HG03378 (cell line): ENCODE data around the gene APBB2.
A peak's percentile ranks its signal among the peaks of the same experiment; 100 is the strongest.
"Not testable (repeated sequence)": the region's sequence is repeated elsewhere in the genome, so short reads cannot be mapped to it uniquely, and the experiment has no call there.

Experiments
- ATAC-seq: cut with Tn5 transposase; IDR thresholded peaks from one replicate; pipeline ENCODE4 v1.9.1; 2021; ENCODE audit warnings: mild to moderate bottlenecking, moderate library complexity; ENCODE audit not compliant: unreplicated experiment

Gene APBB2

DNA sequence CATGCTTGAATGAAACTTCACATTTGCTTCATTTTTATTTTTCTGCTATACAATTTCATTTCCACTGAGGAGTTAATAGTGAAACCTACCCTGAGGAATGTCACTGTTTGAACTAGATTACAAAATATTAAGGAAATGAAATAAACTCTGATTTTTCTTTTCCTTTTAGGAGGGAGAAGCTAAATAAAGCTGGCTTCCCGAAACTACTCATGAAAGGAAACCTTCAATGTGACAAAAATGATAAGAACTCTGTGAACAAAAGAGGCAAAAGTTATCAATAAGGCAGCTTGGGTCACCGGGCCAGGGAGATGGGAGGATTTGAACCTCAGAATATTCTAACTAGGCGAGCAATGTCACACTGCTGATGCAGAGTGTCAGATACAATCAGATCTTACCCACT is 185.2 kb downstream of the APBB2 start:
- ATAC-seq, result no peak

DNA sequence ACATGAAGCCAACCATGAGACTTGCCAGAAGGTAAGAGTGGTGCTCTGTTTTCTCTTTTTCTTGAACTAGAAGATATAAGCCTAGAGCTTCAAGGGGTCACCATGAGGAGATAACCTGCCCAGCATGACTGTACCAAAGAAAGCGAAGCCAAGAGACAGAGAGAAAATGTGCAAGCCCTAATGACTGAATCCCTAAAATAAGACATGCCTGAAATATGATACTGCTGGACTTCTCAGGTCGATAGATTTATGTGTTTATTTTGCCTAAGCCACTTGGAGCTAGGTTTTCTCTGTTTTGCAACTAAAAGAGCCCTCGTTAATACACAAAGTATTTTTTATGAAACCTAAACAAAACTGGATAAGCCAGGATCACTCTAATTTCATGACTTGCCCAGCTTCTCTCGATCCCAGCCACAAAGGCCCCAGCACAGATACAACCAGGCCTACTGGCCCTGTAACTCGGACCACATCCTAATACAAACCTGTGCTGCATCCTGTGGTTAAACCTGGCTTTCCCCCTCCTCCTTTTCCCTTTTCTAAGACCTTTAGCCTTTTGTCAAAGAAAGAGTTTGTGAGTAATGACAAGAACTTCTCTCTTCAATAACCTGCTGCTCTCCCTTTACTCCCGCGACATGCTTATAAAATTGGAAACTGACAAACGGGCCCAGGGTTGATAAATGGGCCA is 185.8 kb downstream of the APBB2 start:
- ATAC-seq, result no peak

DNA sequence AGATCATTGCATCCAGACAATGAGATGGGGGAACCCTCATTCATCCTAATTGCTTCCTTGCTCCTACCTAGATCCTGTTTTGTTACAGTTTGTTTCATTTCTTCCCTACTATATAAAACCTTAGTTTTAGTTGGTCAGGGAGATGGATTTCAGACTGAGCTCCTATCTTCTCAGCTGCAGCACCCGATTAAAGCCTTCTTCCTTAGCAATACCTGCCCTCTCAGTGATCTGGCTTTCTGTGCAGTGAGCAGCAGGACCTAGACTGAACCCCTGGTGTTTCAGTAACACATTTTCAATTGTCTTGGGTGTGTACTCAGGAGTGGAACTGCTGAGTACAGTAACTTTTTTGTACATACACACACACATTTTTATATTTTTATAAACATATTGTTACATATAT is 187.4 kb downstream of the APBB2 start:
- no peak for ATAC-seq

DNA sequence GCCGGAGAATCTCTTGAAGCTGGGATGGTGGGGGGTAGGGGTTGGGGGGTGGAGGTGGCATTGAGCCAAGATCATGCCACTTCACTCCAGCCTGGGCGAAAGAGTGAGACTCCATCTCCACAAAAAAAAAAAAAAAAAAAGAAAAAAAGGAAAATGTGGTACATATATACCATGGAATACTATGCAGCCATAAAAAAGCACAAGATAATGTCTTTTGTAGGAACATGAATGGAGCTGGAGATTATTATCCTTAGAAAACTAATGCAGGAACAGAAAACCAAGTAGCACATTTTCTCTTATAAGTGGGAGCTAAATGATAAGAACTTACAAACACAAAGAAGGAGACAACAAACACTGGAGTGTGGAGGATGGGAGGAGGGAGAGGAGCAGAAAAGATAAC is 188.5 kb downstream of the APBB2 start:
- ATAC-seq, result no peak

DNA sequence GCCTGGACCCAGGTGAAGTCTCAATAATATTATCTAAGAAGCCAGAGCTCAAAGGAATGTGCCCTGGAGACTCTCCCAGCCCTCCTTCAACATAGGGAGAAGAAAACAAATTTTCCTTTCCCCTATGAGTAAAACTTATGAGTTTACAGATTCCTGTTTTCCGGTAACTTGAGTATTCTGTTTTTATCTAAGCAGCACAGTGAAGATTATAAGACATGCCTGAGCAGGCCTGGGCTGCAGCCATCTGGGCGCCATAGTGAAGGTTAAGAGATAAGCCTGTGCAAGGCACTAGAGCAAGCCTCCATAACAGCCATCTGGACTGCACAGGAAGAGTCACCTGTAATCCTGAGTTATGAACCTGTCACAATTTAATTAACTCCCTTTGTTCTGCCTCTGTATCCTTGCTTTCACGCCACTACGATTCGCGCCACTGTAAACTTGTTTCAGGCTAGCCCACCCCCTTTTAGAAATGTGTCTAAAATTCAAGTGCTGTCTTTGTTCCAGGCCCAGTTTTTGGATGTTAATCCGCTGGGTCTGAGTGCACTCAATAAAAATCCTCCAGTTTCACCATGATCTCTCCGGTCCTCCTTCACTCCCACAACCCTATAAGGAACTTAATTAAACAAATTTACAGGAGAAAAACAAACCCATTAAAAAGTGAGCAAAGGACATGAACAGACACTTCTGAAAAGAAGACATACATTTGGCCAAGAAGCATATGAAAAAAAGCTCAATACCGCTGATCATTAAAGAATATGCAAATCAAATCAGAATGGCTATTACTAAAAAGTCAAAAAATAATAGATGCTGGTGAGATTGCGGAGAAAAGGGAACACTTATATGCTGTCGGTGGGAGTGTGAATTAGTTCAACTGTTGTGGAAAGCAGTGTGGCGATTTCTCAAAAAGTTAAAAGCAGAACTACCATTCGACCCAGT is 189.5 kb downstream of the APBB2 start:
- no peak for ATAC-seq

DNA sequence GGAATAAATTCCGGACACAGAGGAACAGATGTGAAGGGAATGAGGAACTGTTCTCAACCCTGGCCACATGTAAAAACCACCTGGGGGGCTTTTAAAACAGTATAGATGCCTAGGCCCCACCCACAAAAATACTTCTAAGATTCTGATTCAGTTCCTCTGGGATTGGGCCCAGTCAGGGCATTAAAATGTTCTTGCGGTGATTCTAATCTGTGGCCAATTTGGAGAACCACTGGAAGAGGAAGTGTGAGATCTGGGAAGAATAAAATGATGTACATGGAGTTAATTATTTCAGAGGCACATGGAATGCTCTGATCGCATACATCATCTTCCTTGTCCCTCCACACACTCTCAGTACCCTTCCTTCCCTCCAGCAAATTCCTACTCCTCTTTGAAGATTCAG is 192.2 kb downstream of the APBB2 start:
- ATAC-seq, result no peak

DNA sequence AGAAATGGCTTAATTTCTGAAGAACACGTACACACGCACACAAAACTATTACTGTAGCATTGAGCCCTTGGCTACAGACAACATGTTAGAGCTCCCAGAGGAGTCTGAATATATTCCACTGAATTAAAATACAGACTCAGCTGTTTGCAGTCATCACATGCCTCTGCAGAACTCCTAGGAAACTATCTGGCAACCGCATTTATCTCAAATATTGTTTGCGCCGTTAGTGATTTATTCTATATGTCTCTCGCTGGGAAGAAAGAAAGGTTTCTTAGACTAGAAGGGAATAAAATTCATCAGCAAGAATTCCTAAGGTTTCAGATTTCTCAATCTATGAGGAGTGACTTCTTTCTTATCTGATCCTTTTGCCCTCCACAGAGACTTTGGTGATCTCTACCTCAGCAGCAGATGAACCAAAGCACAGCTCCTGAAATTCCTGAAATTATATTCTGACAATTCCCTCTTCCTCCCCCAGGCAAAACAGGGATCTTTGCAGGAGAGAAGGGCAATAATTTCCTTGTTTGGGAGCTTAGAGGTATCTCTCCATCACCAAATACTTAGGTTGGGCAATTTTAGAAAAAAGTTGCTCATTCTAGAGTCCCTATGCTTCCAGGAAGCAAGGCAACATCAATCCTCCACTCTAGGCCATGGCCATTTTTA is 199.2 kb downstream of the APBB2 start:
- ATAC-seq, result no peak

DNA sequence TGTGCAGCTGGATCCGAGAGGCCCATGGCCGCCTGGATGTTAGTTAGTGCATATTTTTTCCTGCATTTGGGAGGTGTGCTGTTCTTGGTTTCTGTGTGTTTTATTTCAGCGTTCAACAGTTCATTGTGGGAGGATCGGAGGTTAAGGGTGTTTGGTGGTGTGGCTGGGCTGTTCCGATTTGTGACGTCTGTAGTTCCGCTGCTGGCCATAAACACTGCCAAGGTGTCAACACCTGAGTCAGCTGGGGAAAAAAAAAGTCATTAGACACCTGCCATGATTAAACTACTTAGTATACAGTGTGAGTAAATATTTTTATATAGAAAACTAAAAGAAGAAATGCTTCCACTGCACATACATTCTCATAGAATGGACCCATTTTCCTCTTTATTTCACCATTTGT is 200.2 kb downstream of the APBB2 start:
- no peak for ATAC-seq

DNA sequence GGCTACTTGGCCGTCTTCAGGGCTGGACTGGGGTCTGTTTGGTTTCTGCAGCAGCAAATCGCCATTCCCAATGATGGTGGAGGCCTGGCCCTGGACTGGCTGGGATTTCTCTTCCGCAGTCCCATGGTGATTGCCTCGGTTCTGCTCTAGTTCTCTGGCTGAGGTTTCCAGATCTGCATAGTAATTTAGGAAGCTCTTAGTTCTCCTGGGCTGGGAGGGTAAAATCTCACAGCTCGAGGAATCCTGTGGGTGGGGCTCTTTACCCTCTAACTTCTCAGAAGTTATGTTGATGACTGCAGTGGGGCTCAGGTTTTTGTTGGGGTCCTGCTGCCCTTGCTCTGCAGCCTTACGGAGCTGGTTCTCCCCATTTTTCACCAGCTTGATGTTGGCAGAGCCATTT is 200.6 kb downstream of the APBB2 start:
- ATAC-seq, result no peak

DNA sequence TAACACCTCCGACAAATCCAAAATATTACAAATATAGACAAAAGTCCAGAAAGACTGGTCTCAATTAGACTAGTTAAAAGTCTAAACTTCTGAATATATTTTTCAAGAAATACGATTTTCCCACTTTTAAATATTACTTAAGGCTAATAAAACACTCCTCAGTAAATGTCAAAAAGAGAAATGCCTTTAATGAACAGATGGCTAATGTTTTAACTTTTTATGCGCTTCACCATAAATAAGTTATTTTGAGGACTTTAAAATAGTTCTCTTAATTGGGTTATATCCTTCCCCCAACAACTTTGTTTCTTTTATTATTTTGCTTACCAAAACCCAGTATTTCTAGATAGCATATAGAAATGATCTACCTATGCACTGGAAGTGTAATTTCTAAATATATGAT is 201.4 kb downstream of the APBB2 start:
- ATAC-seq, result no peak

DNA sequence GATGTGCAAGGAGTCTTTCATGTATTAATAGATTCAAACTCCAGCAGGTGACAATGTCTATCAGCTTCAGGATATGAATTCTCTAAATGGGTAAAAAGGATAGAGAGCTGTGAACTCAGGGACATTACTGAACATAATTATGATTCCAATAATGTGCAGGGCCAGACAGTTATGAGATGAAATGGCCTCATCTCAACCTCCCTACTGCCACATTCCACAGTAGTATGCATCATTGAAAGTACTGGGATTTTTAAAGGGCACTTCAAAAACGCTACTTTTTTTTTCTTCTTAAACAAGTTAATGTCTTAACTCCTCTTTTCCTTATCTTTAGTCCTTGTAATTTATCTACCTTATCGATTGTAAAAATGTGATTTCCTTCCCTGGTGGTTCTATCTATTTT is 202.0 kb downstream of the APBB2 start:
- ATAC-seq, result no peak

DNA sequence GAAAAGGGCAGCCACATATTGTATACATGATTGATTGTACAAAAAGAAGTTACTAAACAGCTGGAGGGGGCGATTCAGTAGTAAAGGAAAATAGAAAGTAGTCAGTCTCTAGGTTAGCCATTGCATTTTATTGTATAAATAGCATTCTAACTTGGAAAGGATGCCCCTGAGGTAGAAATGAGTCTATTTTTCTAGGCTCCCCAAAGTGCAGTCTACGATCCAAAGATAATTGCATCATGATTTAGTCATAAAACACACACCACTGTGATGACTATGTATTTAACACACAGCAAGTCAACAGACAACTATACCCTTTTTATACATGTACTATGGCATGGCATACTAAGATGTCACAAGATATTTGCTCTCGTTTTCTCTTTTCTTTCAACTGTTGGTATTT is 204.9 kb downstream of the APBB2 start:
- no peak for ATAC-seq

DNA sequence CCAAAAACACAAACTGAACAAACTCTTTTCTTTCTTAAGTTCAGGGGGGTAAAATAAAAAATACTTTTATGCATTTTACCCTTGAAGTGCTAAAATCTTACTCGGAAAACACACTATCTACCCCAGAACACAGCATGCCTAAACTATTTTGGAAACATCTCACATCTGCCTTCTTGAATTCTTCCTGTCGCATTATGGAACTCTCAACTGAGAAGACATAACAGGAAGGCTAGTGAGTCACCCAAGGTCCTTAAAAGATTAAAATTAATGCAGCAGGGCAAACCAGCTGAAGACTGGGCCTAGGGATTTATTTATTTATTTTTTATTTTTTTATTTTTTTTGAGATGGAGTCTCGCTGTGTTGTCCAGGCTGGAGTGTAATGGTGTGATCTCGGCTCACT is 208.2 kb downstream of the APBB2 start:
- ATAC-seq, result no peak

DNA sequence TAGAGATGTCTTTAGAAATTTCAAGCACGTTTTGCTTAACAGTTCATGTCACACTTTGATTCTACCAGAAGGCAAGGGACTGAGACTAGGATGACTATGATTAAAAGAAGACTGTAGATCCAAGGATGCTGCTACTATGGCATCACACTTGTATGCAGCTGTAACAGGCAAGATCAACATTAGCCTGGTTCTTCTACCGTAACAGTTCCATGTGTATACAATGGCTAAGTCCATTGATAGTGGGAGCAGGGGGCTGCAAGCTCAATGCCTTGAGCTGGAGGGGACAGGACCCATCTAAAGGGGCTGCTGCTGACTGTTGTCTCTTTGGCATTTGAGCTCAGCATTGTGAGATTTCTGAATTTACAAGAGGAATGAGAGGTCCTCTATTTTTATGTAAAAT is 212.0 kb downstream of the APBB2 start:
- no peak for ATAC-seq

DNA sequence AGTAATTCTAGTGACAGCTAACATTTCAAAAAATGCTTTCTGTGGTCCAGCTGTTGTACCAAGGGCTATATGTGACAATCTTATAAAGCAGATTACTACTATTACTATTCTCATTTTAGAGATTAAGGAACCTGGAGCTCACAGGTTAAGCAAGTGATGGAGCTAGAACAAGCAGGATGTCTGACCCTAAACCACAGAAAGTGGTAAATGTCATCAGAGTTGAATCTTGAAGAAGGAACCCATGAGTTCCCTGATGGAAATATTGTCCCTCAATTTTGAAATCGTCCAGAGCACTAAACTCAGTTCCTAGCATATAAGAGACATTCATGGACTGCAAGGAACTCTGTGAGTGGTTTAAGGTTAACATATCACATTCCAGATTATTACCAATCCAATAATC is 214.0 kb downstream of the APBB2 start:
- ATAC-seq, result no peak

DNA sequence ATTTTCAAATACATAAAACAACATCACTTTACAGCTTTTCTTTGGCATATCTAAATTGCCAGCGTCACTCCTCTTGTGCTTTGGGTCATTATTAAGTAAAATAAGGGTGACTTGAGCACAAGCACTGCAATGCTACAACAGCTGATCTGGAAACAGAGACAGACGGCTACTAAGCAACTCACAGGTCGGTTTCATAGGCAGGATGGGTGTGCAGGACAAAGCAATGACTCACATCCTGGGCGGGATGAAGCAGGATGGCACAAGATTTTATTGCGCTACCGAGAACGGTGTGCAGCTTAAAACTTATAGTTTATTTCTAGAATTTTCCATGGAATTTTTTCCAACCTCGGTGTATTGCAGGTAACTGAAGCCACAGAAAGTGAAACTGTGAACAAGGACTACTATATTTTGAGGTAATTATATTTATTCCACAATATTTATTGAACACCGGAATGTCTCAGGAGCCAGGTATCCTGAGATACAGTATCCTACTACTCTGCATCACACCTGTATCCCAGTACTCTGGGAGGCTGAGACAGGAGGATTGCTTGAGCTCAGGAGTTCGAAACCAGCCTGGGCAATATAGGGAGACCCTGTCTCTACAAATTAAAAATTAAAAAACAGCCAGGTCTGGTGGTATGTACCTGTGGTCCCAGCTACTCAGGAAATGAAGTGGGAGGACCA is 215.5 kb downstream of the APBB2 start:
- no peak for ATAC-seq

DNA sequence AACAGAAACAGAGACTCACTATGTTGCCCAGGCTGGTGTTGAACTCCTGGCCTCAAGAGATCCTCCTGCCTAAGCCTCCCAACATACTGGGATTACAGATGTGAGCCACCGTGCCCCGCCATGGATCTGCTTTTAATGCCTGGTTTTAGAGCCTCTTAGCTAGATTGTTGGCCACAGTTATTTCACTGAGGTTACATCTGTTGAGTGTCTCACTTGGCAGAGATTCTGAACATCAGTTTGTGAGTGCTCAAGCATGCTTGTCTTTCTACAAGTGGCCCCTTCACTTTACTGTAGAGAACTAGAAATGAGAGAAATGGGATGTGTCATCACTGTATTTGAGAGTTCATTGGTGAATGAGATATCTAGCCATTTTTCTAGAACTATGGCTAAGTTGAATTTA is 218.5 kb downstream of the APBB2 start:
- no peak for ATAC-seq

DNA sequence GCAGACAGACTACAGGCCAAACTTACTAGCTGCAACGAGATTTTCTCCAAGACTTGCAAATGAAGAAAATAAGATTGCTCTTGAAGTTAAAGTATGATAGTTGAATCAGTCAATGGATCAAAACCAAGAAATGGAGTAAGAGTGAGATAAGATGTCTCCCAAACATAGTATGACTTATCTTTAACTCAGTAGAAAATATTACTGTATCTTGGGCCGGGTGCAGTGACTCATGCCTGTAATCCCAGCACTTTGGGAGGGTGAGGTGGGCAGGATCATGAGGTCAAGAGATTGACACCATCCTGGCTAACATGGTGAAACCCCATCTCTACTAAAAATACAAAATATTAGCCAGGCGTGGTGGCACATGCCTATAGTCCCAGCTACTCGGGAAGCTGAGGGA is 220.0 kb downstream of the APBB2 start:
- ATAC-seq, result not testable (repeated sequence)

DNA sequence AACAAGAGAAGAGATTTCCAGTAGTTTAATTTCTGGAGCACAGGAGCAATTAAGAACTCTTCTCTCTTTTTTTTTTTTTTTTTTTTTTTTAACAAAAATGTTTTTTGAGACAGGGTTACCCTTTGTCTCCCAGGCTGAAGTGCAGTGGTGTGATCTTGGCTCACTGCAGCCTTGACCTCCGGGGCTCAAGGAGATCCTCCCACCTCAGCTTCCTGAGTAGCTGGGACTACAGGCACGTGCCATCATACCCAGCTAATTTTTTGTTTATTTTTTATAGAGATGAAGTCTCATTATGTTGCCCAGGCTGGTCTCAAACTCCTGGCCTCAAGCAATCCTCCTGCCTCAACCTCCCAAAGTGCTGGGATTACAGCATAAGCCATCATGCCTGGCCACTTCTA is 221.0 kb downstream of the APBB2 start:
- not testable (repeated sequence) for ATAC-seq

DNA sequence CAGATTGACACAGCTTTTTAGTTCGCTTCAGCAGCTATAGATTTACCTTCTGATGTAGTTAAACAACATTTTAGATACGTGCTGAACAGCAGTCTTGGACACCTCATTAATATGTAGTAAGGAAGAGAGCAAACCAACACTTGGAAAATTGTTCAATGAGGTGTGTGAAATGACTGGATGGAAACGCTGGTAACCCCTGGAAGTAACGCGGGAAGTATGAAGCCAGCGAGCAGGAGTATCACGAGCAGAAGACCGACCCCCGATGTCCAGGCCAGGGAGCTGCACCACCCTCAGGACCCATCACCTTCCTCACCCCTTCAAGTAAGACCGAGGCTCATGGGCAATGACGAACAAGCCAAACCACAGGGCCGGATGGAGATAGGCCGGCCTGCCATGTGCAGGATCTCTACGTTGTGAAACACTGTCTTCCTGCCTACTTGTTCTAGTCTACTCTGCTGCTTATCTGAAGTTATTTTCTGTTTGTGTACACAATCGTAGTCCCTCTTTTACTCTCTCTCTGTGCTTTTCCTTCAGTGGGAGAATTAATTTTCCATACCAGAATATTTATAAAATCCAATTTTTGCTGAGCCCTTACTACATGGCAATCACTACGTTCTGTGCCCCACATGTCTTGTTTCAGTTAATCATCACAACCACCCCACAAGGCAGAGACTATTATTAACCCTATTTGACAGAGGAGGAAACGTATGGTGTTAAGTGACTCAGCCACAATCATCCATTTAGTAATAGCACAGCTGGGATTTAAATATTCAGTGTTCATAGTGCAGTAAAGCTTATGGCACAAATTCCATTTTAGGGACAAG is 221.7 kb downstream of the APBB2 start:
- ATAC-seq, result peak; percentile 87
